PC-3 (cell line): ENCODE results near the gene SHISAL2A.

Experiments
- CTCF ChIP-seq: fragments of 300-600 bp; sonication (generic); conservative IDR thresholded peaks from 2 replicates; pipeline ENCODE4 v1.5.1; 2017; ENCODE audit warnings: antibody characterized with exemption, low read depth, mild to moderate bottlenecking, low read length
- EZH2 ChIP-seq: fragments of 300-600 bp; sonication (generic); IDR thresholded peaks from one replicate; pipeline ENCODE4 v1.6.1; 2017; ENCODE audit warnings: antibody characterized with exemption, mild to moderate bottlenecking, low read length; ENCODE audit not compliant: unreplicated experiment
- EZH2phosphoT487 ChIP-seq: fragments of 300-600 bp; sonication (generic); IDR thresholded peaks from 2 replicates; pipeline ENCODE4 v1.6.1; 2018; ENCODE audit warnings: mild to moderate bottlenecking, antibody characterized with exemption, low read length, borderline replicate concordance

- TF ChIP-seq CTCF (no peak), EZH2phosphoT487 (no peak), EZH2 (no peak)
These were observed 39.5 kb upstream of the SHISAL2A start for GRCh38 chr1:52593495-52593894.
